SKM-1 treated with dmso at 0.1 percent for 144 hours (cell line): Measurements from ENCODE around the gene MRPL34.
A peak's percentile ranks its signal among the peaks of the same experiment; 100 is the strongest.
"Not testable (repeated sequence)": the region's sequence is repeated elsewhere in the genome, so short reads cannot be mapped to it uniquely, and the experiment has no call there.

Experiments
- DNase-seq: peaks from one replicate; lab custom pipeline; 2025; ENCODE audit not compliant: unreplicated experiment; lab: John Stamatoyannopoulos, UW

The MRPL34 gene

DNA sequence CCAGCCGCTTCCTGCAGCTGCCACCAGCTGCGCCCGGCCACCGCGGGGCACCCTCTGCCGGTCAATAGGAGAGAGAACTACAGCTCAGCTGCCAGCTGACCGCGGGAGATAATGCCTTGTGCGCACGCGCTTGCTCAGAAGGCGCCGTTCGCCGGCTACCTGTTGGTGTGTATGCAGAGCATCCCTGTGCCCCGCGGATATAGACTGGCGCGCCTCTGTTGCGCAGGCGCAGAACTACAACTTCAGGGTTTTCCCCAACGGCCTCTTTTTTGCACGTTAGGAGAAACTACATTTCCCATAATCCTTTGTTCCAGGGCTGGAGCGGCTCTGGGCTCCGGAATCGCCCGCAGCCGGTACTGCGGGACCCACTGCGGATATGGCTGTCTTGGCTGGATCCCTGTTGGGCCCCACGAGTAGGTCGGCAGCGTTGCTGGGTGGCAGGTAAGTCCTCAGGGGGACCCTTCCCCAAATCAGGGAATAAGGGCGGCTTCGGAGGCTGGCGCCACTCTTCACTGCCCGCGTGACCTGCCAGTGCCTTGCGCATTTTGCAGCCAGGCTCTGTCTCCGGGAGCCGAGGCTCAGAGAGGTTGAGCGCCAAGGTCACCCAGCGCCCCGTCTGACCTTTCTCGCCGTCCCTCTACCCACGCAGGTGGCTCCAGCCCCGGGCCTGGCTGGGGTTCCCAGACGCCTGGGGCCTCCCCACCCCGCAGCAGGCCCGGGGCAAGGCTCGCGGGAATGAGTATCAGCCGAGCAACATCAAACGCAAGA is at the start of gene MRPL34:
Gene MRPL34, plus strand, starts transcription at position 356 of the 768 bp plus-strand sequence. Its CDS starts 21 bp downstream, at position 377.
- DNase-seq = peak; percentile 99

DNA sequence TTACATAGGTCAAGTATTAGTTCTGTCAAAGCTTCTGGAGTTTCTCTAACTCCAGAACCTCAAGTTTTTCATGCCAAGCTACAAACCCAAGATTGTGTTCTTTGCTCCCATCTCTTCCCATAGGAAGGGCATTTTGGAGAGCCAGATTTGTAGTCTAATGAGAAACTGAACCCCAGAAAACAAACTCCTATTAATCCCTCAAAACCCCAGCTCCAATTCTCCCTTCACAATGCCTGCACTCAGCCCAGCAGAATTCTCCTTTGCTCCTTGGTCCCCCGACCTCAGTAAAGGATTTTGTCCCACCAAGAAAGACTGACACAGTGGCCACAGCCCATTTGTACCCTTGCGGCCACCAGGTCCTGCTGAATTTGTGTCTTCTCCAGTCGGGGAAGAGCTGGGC is 49.5 kb upstream of the MRPL34 start:
- DNase-seq = no peak

- DNase-seq = no peak
Measured at GRCh38 chr19:17259118-17259780, 46.4 kb upstream of the MRPL34 start.

DNA sequence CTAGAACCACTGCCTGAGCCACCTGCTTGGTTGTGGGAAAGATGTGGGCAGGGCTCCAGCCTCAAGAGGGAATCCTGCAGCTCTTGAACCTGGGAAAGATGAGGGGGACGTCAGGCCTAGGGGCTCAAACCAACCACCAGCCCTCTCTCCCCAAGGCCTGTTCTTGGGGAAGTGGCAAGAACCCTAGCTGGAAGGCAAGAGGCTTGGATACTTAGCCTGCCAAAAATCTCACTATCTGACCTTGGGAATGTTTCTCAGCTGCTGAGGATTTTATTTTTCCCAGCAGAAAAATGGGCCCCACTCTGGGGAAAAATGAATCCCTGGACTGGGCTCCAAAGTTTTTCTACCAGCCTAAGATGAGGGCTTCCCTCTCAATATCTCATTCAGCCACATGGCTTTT is 45.7 kb upstream of the MRPL34 start:
- no peak for DNase-seq

- DNase-seq = peak; percentile 89
Measured at GRCh38 chr19:17260842-17261325, 44.8 kb upstream of the MRPL34 start.

DNA sequence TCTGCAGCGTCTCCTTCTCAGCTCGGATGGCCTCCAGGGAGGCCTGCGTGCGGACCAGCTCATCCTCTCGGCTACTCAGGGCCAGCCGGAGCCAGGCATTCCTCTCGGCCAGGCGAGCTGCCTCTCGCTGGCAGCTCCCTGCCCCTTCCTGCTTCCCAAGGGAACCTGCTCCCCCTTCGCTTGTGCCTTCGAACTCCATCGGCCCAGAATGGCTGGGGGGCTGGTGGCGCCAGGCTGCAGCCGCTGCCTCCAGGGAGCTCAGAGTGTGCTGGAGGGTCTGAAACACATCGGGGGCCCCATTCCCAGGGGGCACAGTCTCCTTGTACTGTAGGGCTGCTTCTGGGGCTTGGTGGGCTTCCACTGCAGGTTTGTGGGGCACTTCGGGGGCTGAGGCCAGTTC is 43.1 kb upstream of the MRPL34 start:
- no peak for DNase-seq

DNA sequence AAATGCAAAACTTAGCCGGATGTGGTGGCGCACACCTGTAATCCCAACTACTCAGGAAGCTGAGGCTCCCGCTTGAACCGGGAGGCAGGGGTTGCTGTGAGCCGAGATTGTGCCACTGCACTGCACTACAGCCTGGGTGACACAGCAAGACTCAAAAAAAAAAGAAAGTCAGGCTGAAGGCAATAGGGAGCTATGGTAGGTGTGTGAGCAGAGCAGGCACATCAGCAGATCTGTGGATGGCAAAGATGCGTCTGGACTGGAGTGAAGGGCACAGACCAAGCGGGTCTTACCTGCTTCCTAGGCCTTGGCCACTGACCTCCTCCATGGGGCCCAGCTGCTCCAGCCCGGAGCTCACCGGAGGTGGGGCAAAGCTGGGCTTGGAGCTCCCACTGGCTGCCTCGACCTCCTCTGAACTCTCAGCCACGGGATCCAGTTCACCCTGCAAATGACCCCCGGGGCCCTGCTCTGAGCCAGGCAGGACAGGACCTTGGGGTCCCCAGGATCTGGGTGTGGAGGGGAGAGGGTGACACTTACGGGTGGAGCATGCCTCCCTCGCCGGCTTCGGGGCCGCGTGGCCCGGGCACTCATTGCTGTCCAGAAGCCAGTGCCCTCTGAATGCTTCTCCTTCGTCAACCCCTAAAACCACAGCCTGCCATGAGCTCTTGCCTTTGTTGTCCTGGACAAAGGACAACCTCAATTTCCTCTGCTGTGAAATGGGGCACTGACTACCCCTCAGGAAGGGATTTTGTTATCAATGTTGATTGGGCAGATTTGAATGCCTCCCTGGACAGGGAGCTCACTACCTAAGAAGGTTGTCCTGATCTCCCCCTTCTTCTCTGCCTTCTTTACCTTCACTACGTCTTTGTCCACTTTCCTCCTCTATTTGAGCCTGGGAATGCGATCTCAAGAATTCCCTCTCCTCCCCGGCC is 41.7 kb upstream of the MRPL34 start:
- no peak for DNase-seq

GRCh38 chr19:17264641-17264979 is 41.1 kb upstream of the MRPL34 start, which contains the start of gene USHBP1:
TSS of gene USHBP1 (minus strand) at chr19:17264745. CDS start at chr19:17264299, 446 bp downstream.
- no peak for DNase-seq

DNA sequence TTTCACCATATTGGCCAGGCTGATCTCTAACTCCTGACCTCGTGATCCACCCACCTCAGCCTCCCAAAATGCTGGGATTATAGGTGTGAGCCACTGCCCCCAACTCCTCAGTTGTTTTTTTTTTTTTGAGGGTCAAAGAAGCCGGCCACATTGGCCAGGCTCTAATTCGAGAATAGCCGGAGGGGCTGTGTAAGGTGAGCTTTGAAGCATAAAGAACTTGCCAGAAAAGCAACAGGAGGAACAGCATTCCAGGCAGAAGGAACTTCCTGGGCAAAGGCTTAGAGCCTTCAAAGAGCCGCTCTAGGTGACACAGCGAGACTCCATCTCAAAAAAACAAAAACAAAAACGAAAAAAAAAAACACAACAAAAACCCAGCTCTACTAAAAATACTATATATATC is 39.6 kb upstream of the MRPL34 start:
- no peak for DNase-seq

- DNase-seq = no peak
Measured at GRCh38 chr19:17266589-17266974, 39.1 kb upstream of the MRPL34 start.

DNA sequence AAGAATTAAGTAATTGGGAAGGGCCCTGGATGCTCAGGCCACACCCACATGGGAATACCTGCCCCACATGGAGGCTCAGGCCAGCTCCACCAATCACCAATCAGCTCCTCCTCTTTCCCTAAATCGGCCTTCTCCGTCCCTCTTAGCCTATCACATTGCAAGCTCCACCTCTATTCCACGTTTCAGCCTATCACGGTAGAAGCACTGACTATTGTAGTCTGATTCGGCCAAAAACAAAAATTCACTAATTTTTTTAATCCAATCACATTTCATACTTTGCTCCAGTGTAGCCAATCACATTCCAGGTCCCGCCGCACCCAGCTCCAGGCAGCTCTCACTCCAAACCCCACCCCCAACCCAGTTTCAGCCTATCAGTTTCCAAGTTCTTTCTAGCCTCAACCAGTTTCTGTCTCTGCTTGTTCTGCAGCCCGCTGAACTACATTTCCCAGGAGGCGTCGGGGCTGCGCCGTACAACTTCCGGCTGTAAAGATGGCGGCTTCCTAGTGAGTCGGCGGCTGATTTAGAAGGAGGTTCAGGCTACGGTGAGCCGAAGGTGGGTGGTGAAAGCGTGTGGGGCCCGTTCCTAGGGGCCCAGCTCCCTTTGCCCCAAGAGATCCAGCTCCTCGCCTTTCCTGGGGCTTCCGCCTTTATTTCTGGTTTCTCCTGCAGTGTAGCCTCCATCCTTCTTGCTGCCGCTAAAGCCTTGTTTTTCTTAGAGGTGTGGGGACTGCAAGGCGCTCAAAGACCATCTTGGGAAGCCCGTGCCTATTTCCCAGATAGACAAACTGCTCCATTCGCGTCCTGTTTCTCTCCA is 38.5 kb upstream of the MRPL34 start, which contains the start of gene BABAM1:
Gene BABAM1, plus strand, starts transcription at position 469 of the 814 bp plus-strand sequence. CDS start 1,364 bp downstream, outside the sequence.
- DNase-seq = peak; percentile 99

DNA sequence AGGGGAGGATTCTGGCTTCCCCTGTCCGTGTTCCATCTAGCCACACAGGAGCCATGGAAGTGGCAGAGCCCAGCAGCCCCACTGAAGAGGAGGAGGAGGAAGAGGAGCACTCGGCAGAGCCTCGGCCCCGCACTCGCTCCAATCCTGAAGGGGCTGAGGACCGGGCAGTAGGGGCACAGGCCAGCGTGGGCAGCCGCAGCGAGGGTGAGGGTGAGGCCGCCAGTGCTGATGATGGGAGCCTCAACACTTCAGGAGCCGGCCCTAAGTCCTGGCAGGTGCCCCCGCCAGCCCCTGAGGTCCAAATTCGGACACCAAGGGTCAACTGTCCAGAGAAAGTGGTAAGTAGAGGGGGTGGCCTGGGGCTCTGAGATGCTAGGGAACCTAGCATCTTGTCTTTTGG is 36.9 kb upstream of the MRPL34 start:
- no peak for DNase-seq

- DNase-seq = not testable (repeated sequence)
Measured at GRCh38 chr19:17274892-17275291, 30.8 kb upstream of the MRPL34 start.

GRCh38 chr19:17275441-17276175 is 30.1 kb upstream of the MRPL34 start:
- no peak for DNase-seq

GRCh38 chr19:17279436-17279835 is 26.2 kb upstream of the MRPL34 start:
- DNase-seq = no peak

DNA sequence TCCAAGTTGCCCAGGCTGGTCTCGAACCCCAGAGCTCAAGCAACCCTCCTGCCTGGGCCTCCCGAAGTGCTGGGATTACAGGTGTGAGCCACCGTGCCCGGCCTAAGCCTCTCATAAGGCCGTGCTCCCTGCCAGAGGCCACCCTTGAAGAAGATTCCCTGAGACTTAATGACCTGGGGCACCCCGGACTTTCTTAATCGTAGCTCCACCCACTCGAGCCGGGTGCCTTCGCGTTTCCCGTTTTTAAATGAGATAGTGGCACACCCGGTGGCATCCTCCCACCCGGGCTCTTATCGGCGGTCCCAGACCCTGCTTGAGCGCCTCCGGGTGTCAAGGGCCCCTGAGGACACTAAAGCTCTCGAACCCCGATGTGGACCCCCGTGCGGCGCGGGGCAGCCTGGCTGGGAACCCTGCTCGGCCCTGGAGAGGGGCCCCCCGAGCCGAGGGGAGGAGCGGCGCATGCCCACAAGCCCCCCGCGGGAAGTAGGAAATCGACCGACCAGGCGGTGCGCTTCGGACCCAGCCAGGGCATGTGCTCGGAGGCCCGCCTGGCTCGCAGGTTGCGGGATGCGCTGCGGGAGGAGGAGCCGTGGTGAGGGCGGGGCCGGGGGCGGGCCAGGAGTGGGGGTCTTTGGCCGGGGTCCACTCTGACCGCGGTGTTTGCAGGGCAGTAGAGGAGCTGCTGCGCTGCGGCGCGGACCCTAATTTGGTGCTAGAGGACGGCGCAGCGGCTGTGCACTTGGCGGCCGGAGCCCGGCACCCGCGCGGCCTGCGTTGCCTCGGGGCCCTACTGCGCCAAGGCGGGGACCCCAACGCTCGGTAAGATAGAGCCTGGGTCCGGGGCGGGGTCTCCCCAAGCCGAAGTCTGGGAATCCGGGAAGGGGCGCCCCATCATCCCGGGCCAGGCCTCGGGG is 24.0 kb upstream of the MRPL34 start, which contains the start of gene ANKLE1:
Gene ANKLE1, plus strand, starts transcription at position 511 of the 914 bp plus-strand sequence. Its CDS starts 20 bp downstream, at position 531.
- peak; percentile 76 for DNase-seq

DNA sequence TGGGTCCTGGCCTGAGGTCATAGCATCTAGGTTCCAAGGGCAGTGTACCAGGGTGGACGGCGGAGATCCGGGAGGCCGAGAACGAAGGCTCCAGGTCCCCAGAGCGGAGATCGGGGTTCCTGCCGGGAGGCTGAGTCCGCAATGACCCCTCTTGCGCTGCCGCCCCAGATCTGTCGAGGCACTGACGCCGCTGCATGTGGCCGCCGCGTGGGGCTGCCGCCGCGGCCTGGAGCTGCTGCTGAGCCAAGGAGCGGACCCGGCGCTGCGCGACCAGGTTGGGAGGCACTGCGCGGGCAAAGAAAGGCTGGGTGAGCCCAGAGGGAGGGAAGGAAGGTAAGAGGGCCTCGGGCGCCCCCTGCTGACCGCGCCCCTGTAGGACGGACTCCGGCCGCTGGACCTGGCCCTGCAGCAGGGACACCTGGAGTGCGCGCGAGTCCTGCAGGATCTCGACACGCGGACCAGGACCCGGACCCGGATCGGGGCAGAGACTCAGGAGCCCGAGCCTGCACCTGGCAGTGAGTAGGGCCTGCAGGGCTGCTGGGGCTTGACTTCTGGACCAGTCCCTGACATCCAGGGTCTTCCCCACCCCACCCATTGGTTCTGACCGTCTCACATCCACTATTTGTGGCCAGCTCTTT is 23.1 kb upstream of the MRPL34 start:
- peak; percentile 84 for DNase-seq

DNA sequence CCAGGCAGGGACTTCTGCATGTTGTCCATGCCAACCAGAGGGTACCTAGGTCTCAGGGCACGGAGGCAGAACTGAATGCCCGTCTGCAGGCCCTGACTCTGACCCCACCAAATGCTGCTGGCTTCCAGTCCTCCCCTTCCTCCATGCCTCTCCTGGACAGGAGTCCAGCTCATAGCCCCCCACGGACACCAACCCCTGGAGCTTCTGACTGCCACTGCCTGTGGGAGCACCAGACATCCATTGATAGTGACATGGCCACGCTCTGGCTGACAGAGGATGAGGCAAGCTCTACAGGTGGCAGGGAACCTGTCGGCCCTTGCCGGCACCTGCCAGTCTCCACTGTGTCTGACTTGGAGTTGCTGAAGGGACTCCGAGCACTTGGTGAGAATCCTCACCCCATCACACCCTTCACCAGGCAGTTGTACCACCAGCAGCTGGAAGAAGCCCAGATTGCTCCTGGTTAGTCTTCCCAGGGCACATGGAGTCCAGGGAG is 22.1 kb upstream of the MRPL34 start:
- DNase-seq = no peak
